Measurements from ENCODE around the gene UVRAG.
A peak's percentile ranks its signal among the peaks of the same experiment; 100 is the strongest.

The UVRAG gene

GRCh38 chr11:76086743-76087635, 272.0 kb downstream of the UVRAG start:
- peak overlapping the region; percentile 66 for H3K4me2 ChIP-seq (ENCODE audit: low read length)
- no peak overlapping the region for H3K4me3 ChIP-seq (ENCODE audit: low read length)
- peaks cover 34% of the 10 kb centered on the region for H3K4me1 ChIP-seq (ENCODE audit: control insufficient read depth, insufficient read depth, low read length)
- peak overlapping the region; percentile 14 for H3K9ac ChIP-seq (ENCODE audit: low read depth, low read length)
- H3K9me3 ChIP-seq (replicated peaks; ENCODE audit: low read length) = no peaks in the 10 kb centered on the region
- H3K27me3 ChIP-seq (ENCODE audit: control insufficient read depth, insufficient read depth, low read length) = no peaks in the 10 kb centered on the region
- H3K36me3 ChIP-seq (ENCODE audit: insufficient read depth, low read length) = no peaks in the 10 kb centered on the region

GRCh38 chr11:76087749-76088148, 272.7 kb downstream of the UVRAG start:
- Histone ChIP-seq H3K36me3 (ENCODE audit: insufficient read depth, low read length) (no peaks in the 10 kb centered on the region), H3K4me1 (ENCODE audit: control insufficient read depth, insufficient read depth, low read length) (peaks cover 33% of the 10 kb centered on the region), H3K4me3 (ENCODE audit: low read length) (no peak overlapping the region), H3K9me3 (replicated peaks; ENCODE audit: low read length) (no peaks in the 10 kb centered on the region), H3K4me2 (ENCODE audit: low read length) (peak overlapping the region; percentile 66), H3K27me3 (ENCODE audit: control insufficient read depth, insufficient read depth, low read length) (no peaks in the 10 kb centered on the region), H3K9ac (ENCODE audit: low read depth, low read length) (no peak overlapping the region)

- Histone ChIP-seq H3K4me3 (ENCODE audit: low read length) (no peak overlapping the region), H3K9me3 (replicated peaks; ENCODE audit: low read length) (no peaks in the 10 kb centered on the region), H3K4me1 (ENCODE audit: control insufficient read depth, insufficient read depth, low read length) (peaks cover 26% of the 10 kb centered on the region), H3K4me2 (ENCODE audit: low read length) (no peak overlapping the region), H3K9ac (ENCODE audit: low read depth, low read length) (no peak overlapping the region), H3K27me3 (ENCODE audit: control insufficient read depth, insufficient read depth, low read length) (no peaks in the 10 kb centered on the region), H3K36me3 (ENCODE audit: insufficient read depth, low read length) (no peaks in the 10 kb centered on the region)
These were observed 273.5 kb downstream of the UVRAG start for GRCh38 chr11:76088511-76088910.

- Histone ChIP-seq H3K9ac (ENCODE audit: low read depth, low read length) (no peak overlapping the region), H3K4me3 (ENCODE audit: low read length) (no peak overlapping the region), H3K4me1 (ENCODE audit: control insufficient read depth, insufficient read depth, low read length) (peaks cover 19% of the 10 kb centered on the region), H3K27me3 (ENCODE audit: control insufficient read depth, insufficient read depth, low read length) (no peaks in the 10 kb centered on the region), H3K9me3 (replicated peaks; ENCODE audit: low read length) (no peaks in the 10 kb centered on the region), H3K4me2 (ENCODE audit: low read length) (no peak overlapping the region), H3K36me3 (ENCODE audit: insufficient read depth, low read length) (no peaks in the 10 kb centered on the region)
These were observed 275.2 kb downstream of the UVRAG start for GRCh38 chr11:76090174-76090573.

- Histone ChIP-seq H3K4me1 (ENCODE audit: control insufficient read depth, insufficient read depth, low read length) (peaks cover 19% of the 10 kb centered on the region), H3K27me3 (ENCODE audit: control insufficient read depth, insufficient read depth, low read length) (no peaks in the 10 kb centered on the region), H3K4me3 (ENCODE audit: low read length) (no peak overlapping the region), H3K36me3 (ENCODE audit: insufficient read depth, low read length) (no peaks in the 10 kb centered on the region), H3K9ac (ENCODE audit: low read depth, low read length) (no peak overlapping the region), H3K4me2 (ENCODE audit: low read length) (no peak overlapping the region), H3K9me3 (replicated peaks; ENCODE audit: low read length) (no peaks in the 10 kb centered on the region)
These were observed 275.8 kb downstream of the UVRAG start for GRCh38 chr11:76090821-76091220.

- H3K9ac ChIP-seq (ENCODE audit: low read depth, low read length) = no peak overlapping the region
- no peaks in the 10 kb centered on the region for H3K36me3 ChIP-seq (ENCODE audit: insufficient read depth, low read length)
- no peaks in the 10 kb centered on the region for H3K9me3 ChIP-seq (replicated peaks; ENCODE audit: low read length)
- H3K4me2 ChIP-seq (ENCODE audit: low read length) = no peak overlapping the region
- H3K4me3 ChIP-seq (ENCODE audit: low read length) = no peak overlapping the region
- no peaks in the 10 kb centered on the region for H3K4me1 ChIP-seq (ENCODE audit: control insufficient read depth, insufficient read depth, low read length)
- H3K27me3 ChIP-seq (ENCODE audit: control insufficient read depth, insufficient read depth, low read length) = no peaks in the 10 kb centered on the region
These were observed 279.7 kb downstream of the UVRAG start for GRCh38 chr11:76094740-76095139.

- Histone ChIP-seq H3K4me2 (ENCODE audit: low read length) (no peak overlapping the region), H3K4me1 (ENCODE audit: control insufficient read depth, insufficient read depth, low read length) (no peaks in the 10 kb centered on the region), H3K4me3 (ENCODE audit: low read length) (no peak overlapping the region), H3K9ac (ENCODE audit: low read depth, low read length) (no peak overlapping the region), H3K36me3 (ENCODE audit: insufficient read depth, low read length) (no peaks in the 10 kb centered on the region), H3K9me3 (replicated peaks; ENCODE audit: low read length) (no peaks in the 10 kb centered on the region), H3K27me3 (ENCODE audit: control insufficient read depth, insufficient read depth, low read length) (no peaks in the 10 kb centered on the region)
These were observed 280.9 kb downstream of the UVRAG start for GRCh38 chr11:76095891-76096290.

- Histone ChIP-seq H3K27me3 (ENCODE audit: control insufficient read depth, insufficient read depth, low read length) (no peaks in the 10 kb centered on the region), H3K4me3 (ENCODE audit: low read length) (no peak overlapping the region), H3K4me2 (ENCODE audit: low read length) (no peak overlapping the region), H3K36me3 (ENCODE audit: insufficient read depth, low read length) (no peaks in the 10 kb centered on the region), H3K9me3 (replicated peaks; ENCODE audit: low read length) (no peaks in the 10 kb centered on the region), H3K9ac (ENCODE audit: low read depth, low read length) (no peak overlapping the region), H3K4me1 (ENCODE audit: control insufficient read depth, insufficient read depth, low read length) (no peaks in the 10 kb centered on the region)
These were observed 281.5 kb downstream of the UVRAG start for GRCh38 chr11:76096552-76096951.

- Histone ChIP-seq H3K36me3 (ENCODE audit: insufficient read depth, low read length) (no peaks in the 10 kb centered on the region), H3K9ac (ENCODE audit: low read depth, low read length) (no peak overlapping the region), H3K4me2 (ENCODE audit: low read length) (no peak overlapping the region), H3K4me1 (ENCODE audit: control insufficient read depth, insufficient read depth, low read length) (no peaks in the 10 kb centered on the region), H3K9me3 (replicated peaks; ENCODE audit: low read length) (no peaks in the 10 kb centered on the region), H3K4me3 (ENCODE audit: low read length) (no peak overlapping the region), H3K27me3 (ENCODE audit: control insufficient read depth, insufficient read depth, low read length) (no peaks in the 10 kb centered on the region)
These were observed 287.8 kb downstream of the UVRAG start for GRCh38 chr11:76102802-76103201.

- Histone ChIP-seq H3K4me1 (ENCODE audit: control insufficient read depth, insufficient read depth, low read length) (no peaks in the 10 kb centered on the region), H3K9ac (ENCODE audit: low read depth, low read length) (no peak overlapping the region), H3K36me3 (ENCODE audit: insufficient read depth, low read length) (no peaks in the 10 kb centered on the region), H3K27me3 (ENCODE audit: control insufficient read depth, insufficient read depth, low read length) (no peaks in the 10 kb centered on the region), H3K9me3 (replicated peaks; ENCODE audit: low read length) (no peaks in the 10 kb centered on the region), H3K4me2 (ENCODE audit: low read length) (no peak overlapping the region), H3K4me3 (ENCODE audit: low read length) (no peak overlapping the region)
These were observed 288.4 kb downstream of the UVRAG start for GRCh38 chr11:76103460-76103859.

GRCh38 chr11:76104285-76104684, 289.3 kb downstream of the UVRAG start:
- H3K27me3 ChIP-seq (ENCODE audit: control insufficient read depth, insufficient read depth, low read length) = no peaks in the 10 kb centered on the region

GRCh38 chr11:76105637-76106036, 290.6 kb downstream of the UVRAG start:
- no peaks in the 10 kb centered on the region for H3K4me1 ChIP-seq (ENCODE audit: control insufficient read depth, insufficient read depth, low read length)
- H3K9me3 ChIP-seq (replicated peaks; ENCODE audit: low read length) = no peaks in the 10 kb centered on the region
- no peak overlapping the region for H3K9ac ChIP-seq (ENCODE audit: low read depth, low read length)
- H3K27me3 ChIP-seq (ENCODE audit: control insufficient read depth, insufficient read depth, low read length) = no peaks in the 10 kb centered on the region
- no peaks in the 10 kb centered on the region for H3K36me3 ChIP-seq (ENCODE audit: insufficient read depth, low read length)
- H3K4me2 ChIP-seq (ENCODE audit: low read length) = no peak overlapping the region
- H3K4me3 ChIP-seq (ENCODE audit: low read length) = no peak overlapping the region

More at GRCh38 chr11:76104285-76104684, 289.3 kb downstream of the UVRAG start:
- no peak overlapping the region for H3K4me2 ChIP-seq (ENCODE audit: low read length)
- H3K9ac ChIP-seq (ENCODE audit: low read depth, low read length) = no peak overlapping the region
- H3K9me3 ChIP-seq (replicated peaks; ENCODE audit: low read length) = no peaks in the 10 kb centered on the region
- no peaks in the 10 kb centered on the region for H3K4me1 ChIP-seq (ENCODE audit: control insufficient read depth, insufficient read depth, low read length)
- H3K4me3 ChIP-seq (ENCODE audit: low read length) = no peak overlapping the region
- no peaks in the 10 kb centered on the region for H3K36me3 ChIP-seq (ENCODE audit: insufficient read depth, low read length)
